Measurements from ENCODE around the gene XPO1. TPM values are rescaled to one million over a fixed set of nuclear protein-coding genes. Genes with fewer than 3 reads are reported as not detected.

XPO1 gene
- total RNA-seq, 1 donor, result 201 TPM

GRCh38 chr2:61439241-61440002, 98.7 kb downstream of the XPO1 start:
- no peak overlapping the region for H3K4me3 ChIP-seq (ENCODE audit: low read depth, low read length)
- TF ChIP-seq CTCF (IDR thresholded peaks at IDR 0.05; ENCODE audit: insufficient read depth, low read length), result no peak
- DNase-seq (ENCODE audit: low read depth), result no peak

- DNase-seq (ENCODE audit: low read depth), result no peak
- no peak overlapping the region for H3K4me3 ChIP-seq (ENCODE audit: low read depth, low read length)
- TF ChIP-seq CTCF (IDR thresholded peaks at IDR 0.05; ENCODE audit: insufficient read depth, low read length), result no peak
Observed at GRCh38 chr2:61438670-61439069, 99.5 kb downstream of the XPO1 start.

GRCh38 chr2:61437170-61437569, 101.0 kb downstream of the XPO1 start:
- DNase-seq (ENCODE audit: low read depth), result no peak
- no peak overlapping the region for H3K4me3 ChIP-seq (ENCODE audit: low read depth, low read length)
- TF ChIP-seq CTCF (IDR thresholded peaks at IDR 0.05; ENCODE audit: insufficient read depth, low read length), result no peak

- TF ChIP-seq CTCF (IDR thresholded peaks at IDR 0.05; ENCODE audit: insufficient read depth, low read length), result no peak
- peak; percentile 17 for DNase-seq (ENCODE audit: low read depth)
- no peak overlapping the region for H3K4me3 ChIP-seq (ENCODE audit: low read depth, low read length)
Observed at GRCh38 chr2:61436092-61436491, 102.1 kb downstream of the XPO1 start.

- no peak overlapping the region for H3K4me3 ChIP-seq (ENCODE audit: low read depth, low read length)
- DNase-seq (ENCODE audit: low read depth), result no peak
- no peak for TF ChIP-seq CTCF (IDR thresholded peaks at IDR 0.05; ENCODE audit: insufficient read depth, low read length)
Observed at GRCh38 chr2:61435291-61435690, 102.9 kb downstream of the XPO1 start.

GRCh38 chr2:61434314-61434713, 103.8 kb downstream of the XPO1 start:
- DNase-seq (ENCODE audit: low read depth), result peak; percentile 20
- no peak overlapping the region for H3K4me3 ChIP-seq (ENCODE audit: low read depth, low read length)
- no peak for TF ChIP-seq CTCF (IDR thresholded peaks at IDR 0.05; ENCODE audit: insufficient read depth, low read length)

- DNase-seq (ENCODE audit: low read depth), result no peak
- no peak overlapping the region for H3K4me3 ChIP-seq (ENCODE audit: low read depth, low read length)
- TF ChIP-seq CTCF (IDR thresholded peaks at IDR 0.05; ENCODE audit: insufficient read depth, low read length), result no peak
Observed at GRCh38 chr2:61433606-61434005, 104.5 kb downstream of the XPO1 start.
